ENCODE results near the gene BCL7C.

The BCL7C gene

GRCh38 chr16:30922420-30922959 lies 28.6 kb upstream of the BCL7C start:
- DNase-seq = peak; percentile 99

- DNase-seq = peak; percentile 60
Observed at GRCh38 chr16:30921748-30922419, 28.0 kb upstream of the BCL7C start.

GRCh38 chr16:30921459-30921747 lies 27.5 kb upstream of the BCL7C start:
- no peak for DNase-seq

- DNase-seq = no peak
Observed at GRCh38 chr16:30920891-30921290, 27.0 kb upstream of the BCL7C start.

- no peak for DNase-seq
Observed at GRCh38 chr16:30918614-30919013, 24.7 kb upstream of the BCL7C start.

GRCh38 chr16:30914830-30915229 lies 21.0 kb upstream of the BCL7C start:
- no peak for DNase-seq

- DNase-seq = no peak
Observed at GRCh38 chr16:30912794-30913412, 19.0 kb upstream of the BCL7C start.

GRCh38 chr16:30910427-30911029 lies 16.7 kb upstream of the BCL7C start:
- no peak for DNase-seq

GRCh38 chr16:30907064-30907463 lies 13.2 kb upstream of the BCL7C start:
- no peak for DNase-seq

- DNase-seq = no peak
Observed at GRCh38 chr16:30904114-30904780, 10.4 kb upstream of the BCL7C start.

GRCh38 chr16:30903596-30903995 lies 9.7 kb upstream of the BCL7C start:
- DNase-seq = no peak

- DNase-seq = no peak
Observed at GRCh38 chr16:30903002-30903401, 9.1 kb upstream of the BCL7C start.

- DNase-seq = no peak
Observed at GRCh38 chr16:30902029-30902972, 8.4 kb upstream of the BCL7C start.

GRCh38 chr16:30901201-30902028 lies 7.5 kb upstream of the BCL7C start:
- no peak for DNase-seq

- DNase-seq = no peak
Observed at GRCh38 chr16:30900588-30900987, 6.7 kb upstream of the BCL7C start.

GRCh38 chr16:30899794-30900193 lies 5.9 kb upstream of the BCL7C start:
- DNase-seq = no peak

GRCh38 chr16:30896889-30897733 lies 3.2 kb upstream of the BCL7C start:
- DNase-seq = peak; percentile 86

- peak; percentile 69 for DNase-seq
Observed at GRCh38 chr16:30896261-30896888, 2.5 kb upstream of the BCL7C start, which contains the start of gene CTF1. TSS of gene CTF1 (plus strand) at chr16:30896614. CDS start at chr16:30896644, 30 bp downstream.

GRCh38 chr16:30895627-30896260 lies 1.9 kb upstream of the BCL7C start:
- DNase-seq = no peak
